Stimulated activated CD4-positive, alpha-beta T cell treated with anti-CD3 and anti-CD28 coated beads, Interleukin-1b, Interleukin-23, amount 100 ng/mL, for 48 hours (primary cell): ENCODE results near the gene SCART1.
"Not testable (repeated sequence)": the region's sequence is repeated elsewhere in the genome, so short reads cannot be mapped to it uniquely, and the experiment has no call there.

Experiments
- DNase-seq: peaks from one replicate; pipeline ENCODE4 v3.0.0-alpha.2; 2020

SCART1 gene

DNA sequence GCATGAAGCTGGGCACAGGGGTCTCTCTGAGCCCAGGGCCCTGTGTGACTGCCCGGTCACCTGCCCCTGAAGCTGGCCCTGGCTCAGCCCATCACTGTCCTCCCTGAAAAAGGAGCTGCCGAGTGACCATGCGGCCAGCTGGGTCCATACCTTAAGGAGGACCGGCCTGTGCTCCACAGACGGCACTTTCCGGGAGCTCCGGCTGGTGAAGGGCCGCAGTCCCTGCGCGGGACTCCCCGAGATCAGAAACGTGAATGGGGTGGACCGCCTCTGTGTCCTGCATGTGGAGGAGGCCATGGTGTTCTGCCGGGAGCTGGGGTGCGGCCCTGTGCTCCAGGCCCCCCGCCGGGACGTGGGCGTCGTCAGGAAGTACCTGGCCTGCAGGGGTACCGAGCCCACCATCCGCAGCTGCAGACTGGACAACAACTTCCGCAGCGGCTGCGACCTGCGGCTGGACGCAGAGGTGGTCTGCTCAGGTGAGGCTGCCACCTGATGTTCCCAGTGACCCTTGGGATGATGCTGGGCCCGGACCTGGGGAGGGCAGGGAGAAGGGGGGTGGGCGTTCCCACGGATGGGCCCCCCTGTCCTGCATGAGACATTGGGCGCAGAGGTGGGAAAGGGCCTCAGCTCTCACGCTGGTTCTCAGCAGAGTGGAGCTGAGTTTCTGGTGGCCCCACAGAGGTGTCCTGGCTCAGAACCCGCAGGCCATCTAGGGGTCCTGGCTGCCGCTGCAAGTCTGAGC lies 3.5 kb downstream of the SCART1 start:
- DNase-seq: no peak

DNA sequence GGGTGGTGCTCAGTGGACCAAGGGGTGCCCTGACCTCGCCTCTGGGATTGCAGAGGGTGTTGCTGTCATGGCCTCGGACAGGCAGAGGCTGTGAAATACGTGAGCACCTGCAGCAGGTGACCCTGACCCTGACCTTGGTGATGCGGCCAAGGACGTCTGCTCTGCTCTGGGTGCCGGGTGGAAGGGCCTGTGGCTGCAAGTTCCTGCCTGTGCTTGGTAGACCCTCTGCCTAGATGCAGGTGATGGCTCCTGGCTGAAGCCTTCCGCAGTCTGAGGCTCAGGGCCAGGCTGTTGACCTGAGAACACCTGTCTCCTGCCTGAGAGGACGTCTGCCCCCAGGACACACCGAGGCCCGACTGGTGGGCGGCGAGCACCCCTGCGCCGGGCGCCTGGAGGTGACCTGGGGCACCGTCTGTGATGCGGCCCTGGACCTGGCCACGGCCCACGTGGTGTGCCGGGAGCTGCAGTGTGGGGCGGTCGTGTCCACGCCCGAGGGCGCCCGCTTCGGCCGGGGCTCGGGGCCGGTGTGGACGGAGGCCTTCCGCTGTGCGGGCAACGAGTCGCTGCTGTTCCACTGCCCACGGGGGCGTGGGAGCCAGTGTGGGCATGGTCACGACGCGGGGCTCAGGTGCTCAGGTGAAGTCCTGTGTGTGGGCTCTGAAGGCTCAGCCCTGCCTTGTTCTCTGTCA lies 4.4 kb downstream of the SCART1 start:
- DNase-seq: no peak

DNA sequence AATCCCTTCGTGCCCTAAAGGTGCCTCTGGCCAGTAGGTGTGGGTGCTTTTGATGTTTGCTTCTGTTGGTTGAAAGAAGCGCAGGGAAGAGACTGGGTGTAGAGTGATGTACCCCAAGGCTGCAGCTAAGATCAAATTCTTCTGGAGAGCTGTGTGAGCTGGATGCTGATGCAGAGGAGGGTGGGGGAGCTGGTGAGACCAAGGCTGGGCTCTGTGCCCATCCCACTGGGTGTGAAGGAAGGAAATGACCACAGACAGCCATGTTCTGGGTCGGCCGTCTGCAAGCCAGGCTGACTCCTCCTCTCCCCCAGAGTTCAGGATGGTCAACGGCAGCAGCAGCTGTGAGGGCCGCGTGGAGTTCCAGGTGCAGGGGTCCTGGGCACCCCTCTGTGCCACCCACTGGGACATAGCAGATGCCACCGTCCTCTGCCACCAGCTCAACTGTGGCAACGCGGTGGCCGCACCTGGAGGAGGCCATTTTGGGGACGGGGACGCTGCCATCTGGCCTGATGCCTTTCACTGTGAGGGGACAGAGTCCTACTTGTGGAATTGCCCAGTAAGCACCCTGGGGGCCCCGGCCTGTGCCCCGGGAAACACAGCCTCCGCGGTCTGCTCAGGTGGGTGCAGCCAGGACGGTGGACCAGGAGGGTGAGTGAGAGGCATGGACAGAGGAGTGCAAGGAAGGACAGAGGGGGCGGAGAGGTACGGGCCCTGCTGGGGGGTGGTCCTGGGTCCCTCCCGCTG lies 5.1 kb downstream of the SCART1 start:
- DNase-seq: no peak

DNA sequence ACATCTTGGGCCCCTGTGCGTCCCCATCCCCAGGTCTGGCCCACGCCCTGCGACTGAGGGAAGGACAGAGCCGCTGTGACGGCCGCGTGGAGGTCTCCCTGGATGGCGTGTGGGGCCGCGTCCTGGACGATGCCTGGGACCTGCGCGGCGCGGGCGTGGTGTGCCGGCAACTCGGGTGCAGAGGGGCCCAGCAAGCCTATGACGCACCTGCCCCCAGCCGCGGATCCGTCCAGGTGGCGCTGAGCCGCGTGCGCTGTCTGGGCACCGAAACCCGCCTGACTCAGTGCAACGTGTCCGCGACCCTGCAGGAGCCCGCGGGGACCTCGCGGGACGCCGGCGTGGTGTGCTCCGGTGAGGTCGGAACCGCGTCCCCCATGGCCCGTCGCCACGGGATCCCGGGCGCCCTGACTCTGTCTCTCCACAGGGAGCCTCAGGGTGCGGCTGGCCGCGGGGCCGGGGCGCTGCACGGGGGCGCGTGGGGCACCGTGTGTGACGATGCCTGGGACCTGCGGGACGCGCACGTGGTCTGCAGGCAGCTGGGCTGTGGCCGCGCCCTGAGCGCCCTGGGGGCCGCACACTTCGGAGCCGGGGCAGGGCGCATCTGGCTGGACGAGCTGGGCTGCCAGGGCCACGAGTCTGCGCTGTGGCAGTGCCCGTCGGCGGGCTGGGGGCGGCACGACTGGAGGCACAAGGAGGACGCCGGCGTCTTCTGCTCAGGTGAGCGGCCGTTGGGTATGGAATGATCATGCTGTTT lies 5.9 kb downstream of the SCART1 start:
- DNase-seq: no peak

DNA sequence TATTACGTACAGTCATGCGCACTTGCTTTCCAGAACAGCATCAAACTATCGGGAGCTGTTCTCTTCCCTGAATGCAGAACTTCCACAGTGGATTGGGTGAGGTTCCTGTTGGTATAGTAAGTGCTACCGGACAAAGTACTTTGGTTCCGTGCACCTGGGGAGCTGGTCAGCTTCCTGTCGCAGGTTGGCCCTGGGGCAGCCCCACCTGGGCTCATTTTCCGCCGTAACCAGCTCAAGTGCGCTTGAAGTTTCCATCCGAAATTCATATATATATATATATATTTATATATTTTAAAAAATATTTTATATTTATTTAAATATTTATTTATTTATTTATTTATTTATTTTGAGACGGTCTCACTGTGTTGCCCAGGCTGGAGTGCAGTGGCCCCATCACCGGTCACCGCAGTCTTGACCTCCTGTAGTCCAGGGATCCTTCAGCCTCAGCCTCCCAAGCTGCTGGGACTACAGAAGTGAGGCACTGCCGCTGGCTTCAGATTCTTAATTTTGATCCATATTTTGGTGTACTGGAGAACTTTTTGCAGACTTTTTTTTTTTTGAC lies 6.5 kb downstream of the SCART1 start:
- no peak for DNase-seq

DNA sequence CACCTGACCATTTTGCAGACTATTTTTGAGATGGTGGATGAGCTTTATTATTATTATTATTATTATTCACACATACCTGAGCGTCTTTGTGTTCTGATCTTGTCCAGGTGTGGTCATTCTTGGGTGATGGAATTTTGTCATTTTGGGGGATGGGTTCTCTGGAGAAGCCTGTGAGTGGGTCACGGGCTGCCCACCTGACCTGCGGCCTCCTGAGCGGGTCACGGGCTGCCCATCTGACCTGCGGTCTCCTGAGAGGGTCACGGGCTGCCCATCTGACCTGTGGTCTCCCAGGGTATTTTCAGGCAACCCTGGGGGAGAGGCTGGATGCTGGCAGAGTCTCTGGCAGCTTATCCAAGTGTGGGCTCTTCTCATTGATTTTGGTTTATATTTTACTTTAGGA lies 7.3 kb downstream of the SCART1 start:
- DNase-seq: no peak

DNA sequence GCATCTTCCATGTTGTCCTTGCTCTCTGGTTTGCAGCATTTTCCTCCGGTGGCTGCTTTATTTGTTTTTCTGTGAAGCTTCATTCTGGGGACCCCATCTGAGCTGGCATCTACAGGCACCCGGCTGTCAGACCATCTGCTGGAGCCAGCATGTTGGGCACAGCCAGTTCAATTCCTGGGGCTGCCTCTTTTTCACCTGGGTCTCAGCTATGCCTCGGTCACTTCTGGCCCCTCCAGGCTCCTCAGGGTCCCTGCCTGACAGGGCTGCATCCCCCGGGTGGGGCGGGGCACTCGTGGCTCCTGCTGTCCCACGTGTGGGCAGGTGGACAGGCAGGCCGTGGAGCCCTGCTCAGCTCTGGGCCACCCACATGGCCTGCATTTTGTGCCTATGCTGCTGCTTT lies 8.1 kb downstream of the SCART1 start:
- DNase-seq: no peak

DNA sequence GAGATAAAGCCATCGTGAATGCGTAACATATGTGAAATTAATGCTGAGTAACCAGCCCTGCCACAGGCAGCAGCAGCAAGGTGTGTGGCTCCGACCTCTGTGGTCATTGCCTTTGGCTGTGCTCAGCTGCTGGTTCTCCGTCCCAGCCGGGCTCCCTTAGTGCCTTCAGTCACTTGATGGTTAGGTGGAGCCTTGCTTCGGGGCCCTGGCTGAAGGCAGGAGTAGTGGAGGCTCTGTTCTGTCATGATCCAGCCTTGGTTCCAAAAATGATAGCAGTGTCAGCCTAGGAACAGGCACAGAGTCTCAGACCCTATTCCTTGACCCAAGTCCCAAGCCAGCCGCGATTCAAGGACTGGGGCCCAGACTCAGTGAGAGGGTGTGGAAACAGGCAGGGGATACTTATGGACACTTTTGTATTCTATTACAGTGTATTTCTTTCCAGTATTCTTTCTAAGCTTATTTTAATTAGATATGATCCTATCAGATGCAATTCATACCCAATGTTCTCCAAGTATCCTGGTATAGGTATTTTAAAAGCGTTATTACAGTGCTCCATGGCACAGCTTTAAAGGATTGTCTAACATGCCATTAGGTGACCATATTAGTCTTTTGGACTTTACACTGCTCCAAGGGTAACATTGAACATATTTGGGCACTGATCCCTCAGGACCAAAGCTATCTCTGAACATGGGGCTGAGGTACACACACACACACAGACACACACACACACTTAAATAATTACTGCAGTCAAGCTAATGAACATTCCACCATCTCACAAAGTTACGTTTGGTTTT lies 9.0 kb downstream of the SCART1 start:
- no peak for DNase-seq

DNA sequence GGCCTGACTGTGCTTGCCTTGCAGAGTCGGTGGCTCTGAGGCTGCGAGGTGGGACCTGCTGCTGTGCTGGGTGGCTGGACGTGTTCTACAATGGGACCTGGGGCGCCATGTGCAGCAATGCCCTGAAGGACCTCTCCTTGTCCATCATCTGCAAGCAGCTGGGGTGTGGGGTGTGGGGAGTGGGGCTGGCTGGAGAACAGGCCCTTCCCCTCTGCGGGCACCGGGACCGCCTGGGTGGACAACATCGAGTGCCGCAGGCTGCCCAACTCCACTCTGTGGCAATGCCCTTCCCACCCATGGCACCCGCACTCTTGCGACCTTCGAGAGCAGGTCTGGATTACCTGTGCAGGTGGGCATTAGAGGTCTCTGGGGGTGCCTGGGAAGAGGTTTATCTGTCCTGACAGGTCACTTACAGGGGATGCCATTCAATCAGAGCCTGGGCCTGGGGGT lies 10.9 kb downstream of the SCART1 start:
- no peak for DNase-seq

DNA sequence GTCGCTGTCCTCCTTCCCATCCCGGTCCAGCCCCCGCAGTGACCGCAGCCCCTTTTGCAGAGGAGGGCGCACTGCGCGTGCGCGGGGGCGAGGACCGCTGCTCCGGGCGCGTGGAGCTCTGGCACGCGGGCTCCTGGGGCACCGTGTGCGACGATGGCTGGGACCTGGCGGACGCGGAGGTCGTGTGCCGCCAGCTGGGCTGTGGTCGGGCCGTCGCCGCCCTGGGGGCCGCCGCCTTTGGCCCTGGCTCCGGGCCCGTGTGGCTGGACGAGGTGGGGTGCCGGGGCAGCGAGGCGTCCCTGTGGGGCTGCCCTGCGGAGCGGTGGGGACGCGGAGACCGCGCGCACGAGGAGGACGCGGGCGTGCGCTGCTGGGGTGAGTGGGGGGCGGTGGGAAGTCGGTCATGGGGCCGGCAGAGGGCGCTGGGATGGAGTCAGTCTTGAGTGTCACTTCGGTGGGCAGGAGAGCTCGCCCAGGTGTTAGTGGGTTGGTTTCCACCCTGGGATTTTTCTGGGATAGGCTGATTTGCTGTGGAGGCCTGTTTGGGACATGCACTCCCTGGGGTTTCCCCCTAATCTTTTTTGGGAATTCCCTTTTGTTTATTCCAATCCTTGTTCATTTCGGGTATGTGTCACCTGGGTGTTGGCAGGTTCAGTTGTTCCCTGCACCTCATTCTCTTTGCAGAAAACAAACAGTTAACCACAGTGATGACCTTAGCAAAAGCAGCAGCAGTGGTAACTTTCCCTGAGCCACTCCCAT lies 11.6 kb downstream of the SCART1 start:
- DNase-seq: no peak

DNA sequence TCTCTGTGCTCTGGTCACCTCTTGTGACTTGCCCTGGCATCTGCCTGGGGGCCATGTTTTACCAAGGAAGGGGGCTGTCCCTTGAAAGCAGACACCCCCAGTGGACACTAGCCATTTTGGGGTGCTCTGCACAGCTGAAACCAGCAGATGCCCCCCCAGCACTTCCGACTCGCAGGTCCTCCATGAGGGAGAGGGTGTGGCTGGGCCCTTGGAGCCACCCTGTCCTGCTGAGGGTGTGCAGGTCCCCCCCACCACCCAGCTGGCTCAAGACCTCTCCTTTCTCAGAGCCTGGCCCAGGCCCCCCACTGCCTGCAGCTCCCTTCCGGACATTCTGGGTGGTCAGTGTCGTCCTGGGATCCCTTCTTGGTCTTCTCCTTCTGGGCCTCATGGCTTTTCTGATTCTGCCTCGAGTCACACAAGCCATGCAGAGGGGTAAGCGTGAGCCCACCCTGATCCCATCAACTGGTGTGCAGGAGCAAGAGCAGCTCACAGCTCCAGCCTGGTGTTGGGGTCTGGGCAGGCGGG lies 12.3 kb downstream of the SCART1 start:
- DNase-seq: no peak

DNA sequence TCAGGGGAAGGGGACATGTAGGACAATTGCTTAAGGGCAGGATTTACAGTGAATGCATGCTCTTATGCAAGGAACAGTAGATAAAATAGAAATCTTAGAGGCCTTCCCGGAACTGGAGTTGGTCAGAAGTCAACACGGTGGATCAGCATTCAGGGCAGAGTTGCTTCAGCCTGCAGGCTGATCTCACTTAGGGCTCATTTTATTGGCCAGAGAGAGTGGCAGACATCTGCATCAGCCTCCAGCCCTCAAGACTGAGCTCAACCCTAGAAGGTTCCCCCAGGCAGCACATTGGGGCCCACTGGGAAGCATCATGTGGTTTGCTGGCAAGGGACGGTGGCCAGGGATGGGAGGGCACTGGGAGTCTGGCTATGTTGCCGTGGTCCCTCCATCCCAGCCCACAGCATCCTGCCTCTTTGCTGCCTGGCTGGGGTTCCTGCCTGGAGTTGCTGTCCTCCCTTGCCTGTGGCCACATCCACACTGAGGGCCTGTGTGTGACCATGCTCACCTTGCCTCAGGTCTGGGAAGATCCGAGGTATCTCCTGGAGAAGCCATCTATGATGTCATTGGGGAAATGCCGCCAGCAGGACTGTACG lies 13.0 kb downstream of the SCART1 start:
- no peak for DNase-seq

DNA sequence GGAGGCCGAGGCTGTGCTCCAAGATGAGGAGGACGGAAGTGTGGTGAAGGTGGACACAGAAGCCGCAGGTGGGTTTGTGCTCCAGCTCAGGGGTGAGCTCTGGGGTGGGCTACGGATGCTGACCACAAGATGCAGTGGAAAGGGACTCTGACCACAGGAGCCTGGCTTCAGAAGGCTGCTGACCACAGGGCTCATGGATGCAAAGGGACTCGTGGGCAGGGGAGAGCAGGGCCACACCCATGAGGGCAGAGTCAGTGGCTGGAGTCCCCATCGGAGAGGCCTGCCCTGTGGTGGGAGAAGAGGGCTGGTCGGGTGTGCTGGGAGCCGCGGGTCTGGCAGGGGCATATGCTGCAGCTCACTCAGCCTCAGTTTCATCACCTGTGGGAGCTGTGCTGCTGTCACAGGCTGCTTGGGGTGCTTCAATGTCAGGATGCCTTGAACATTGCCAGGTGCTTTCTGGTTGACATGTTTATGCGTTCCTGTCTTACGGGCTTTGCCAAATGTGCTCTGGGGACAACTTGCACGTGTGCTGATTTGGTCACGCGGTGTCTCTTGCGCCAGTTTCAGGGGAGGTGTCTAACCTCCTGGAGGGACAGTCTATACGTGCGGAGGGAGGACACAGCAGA lies 13.7 kb downstream of the SCART1 start:
- DNase-seq: no peak

DNA sequence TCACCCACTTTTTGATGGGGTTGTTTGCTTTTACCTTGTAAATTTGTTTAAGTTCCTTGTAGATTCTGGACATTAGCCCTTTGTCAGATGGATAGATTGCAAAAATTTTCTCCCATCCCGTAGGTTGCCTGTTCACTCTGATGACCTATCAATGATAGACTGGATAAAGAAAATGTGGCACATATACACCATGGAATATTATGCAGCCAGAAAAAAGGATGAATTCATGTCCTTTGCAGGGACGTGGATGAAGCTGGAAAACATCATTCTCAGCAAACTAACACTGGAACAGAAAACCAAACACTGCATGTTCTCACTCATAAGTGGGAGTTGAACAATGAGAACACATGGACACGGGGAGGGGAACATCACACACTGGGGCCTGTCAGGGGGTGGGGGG lies 15.5 kb downstream of the SCART1 start:
- DNase-seq: not testable (repeated sequence)

DNA sequence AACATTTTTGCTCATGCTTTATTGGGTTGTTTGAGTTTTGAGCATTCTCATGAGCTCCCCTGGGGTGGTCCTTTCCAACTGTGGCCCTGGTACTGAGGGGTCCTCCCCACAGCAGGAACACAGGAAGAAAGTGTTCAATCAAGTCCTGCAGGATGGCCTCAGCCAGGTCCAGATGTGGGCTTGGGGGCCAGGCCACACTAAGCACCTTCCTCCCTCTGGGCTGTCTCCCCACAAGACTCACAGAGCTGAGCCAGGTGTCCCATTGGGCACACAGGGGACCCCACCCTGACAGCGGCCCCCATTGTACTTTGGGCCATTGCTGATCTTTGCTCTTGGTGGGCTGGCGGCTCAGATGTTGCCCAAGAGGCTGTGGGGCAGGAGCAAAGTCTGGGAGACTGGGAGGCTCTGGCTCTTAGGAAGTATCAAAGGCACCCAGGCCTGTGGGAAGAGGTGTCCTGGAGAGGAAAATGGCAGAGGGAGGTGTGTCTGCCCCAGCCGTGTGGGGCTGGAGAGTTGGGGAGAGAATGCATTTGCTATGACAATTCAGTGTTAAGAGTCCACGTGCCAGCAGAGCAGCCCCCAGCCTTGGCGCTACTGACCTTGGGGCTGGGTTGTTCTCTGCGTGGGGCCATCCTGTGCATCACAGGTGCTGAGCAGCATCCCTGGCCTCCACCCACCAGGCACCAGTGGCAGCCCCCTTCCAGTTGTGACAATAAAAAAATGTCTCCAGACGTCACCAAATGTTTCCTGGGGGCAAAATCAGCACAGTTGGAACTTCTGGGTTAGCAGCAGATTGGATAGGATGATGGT lies 17.8 kb downstream of the SCART1 start:
- no peak for DNase-seq

DNA sequence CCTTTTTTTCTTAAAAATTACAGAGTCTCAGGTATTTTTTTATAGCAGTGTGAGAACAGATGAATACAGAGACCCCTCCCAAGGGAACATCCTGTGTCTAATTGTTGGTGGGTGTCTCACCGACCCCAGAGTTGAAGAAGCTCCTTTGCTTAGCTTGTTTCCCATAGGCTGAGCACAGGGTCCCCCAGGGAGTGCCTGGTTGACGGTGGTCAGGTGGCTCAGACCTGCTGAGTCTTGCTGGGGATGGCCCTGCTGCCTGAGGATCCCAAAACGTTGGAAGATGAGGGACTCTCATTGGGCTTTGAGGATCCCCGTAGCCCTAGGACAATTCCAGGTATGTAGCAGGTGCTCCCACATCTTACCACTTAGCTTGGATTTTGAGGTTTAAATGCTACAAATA lies 19.5 kb downstream of the SCART1 start:
- DNase-seq: no peak

DNA sequence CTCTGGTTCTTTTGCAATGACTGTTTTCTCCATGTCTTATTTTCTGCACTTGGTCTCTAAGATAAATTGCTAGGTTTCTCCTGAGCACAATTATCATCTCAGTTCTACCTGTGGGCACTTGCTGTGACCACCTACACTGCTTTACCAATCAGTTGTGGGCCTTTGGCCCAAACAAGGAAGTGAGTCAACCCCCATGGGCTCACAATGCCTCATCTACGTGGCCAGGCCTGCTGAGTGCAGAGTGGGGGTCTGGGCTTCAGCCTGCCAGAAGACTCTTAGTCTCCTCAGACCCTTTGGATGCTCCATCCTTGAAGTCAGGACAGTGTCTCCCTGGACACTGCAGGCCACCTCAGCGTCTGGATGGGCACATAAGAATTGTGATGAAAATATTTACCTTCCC lies 20.3 kb downstream of the SCART1 start:
- no peak for DNase-seq

DNA sequence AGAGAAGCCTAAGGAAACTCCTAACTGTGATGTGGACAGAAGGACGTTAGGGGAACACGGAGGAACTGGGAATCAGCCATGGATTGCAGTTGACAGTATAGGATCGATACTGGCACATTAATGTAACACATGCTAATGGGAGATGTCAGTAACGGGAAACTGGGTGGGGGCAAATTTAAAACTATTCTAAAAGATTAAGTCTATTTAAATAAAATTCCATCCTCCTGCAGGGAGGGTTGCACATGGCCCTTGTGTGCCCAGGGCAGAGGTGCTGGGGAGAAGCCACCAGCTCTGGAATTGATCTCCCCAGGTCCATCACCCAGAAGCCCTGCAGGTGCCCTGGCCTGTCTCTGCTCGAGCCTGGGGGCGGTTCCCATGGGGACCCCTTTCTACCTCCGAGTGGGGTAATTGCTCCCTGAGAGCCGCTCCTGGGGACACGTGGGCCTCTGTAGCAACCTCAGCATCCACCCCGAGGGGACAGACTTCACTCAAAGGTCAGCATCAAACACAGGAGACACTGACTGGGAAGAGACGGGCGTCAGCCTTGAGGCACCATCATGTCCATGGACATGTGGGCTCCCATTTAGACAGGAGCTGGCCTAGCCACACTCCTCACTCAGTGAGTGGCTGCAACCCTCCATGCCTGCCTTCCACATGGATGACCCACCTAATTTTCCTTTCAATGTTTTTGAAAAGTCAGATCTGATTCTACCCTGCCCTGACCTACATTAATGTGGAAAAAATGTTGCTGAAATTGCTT lies 21.1 kb downstream of the SCART1 start:
- DNase-seq: no peak

DNA sequence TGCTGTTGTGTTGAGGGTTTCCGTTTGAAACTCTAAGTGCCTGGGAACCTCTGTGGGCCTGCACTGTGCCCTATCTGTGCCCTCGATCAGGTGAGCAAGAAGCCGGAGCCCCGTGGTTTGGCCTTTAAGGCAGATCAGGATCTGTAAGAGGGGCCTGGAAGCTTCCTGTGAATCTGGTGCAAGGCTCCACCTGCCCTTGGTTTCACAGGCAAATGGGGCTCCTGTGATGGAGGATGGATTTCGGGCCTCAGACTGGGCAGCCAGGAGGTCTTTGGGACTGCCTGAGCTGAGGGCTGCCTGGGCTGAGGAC lies 21.6 kb downstream of the SCART1 start:
- peak; percentile 25 for DNase-seq
